Trophoblast cell (in vitro differentiated cells and primary cell): ENCODE results near the gene ARHGAP42.

Experiments
- DNase-seq, 2 donors: peaks; one replicate each; pipeline ENCODE4 v3.0.0-alpha.2; 2016
- H2AFZ ChIP-seq: 2 replicates; pipeline ENCODE4 v1.6.1; 2013; ENCODE audit warnings: low read length, moderate library complexity, mild to moderate bottlenecking; ENCODE audit not compliant: insufficient read depth, poor library complexity
- H2AK5ac ChIP-seq: 2 replicates; pipeline ENCODE4 v1.6.1; 2013; ENCODE audit warnings: mild to moderate bottlenecking, low read length
- H2BK120ac ChIP-seq: 2 replicates; pipeline ENCODE4 v1.6.1; 2013; ENCODE audit warnings: low read length, mild to moderate bottlenecking, moderate library complexity; ENCODE audit not compliant: insufficient read depth, poor library complexity
- H2BK12ac ChIP-seq: 2 replicates; pipeline ENCODE4 v1.6.1; 2013; ENCODE audit warnings: mild to moderate bottlenecking, low read length, moderate library complexity
- H2BK5ac ChIP-seq: 2 replicates; pipeline ENCODE4 v1.6.1; 2013; ENCODE audit warnings: low read length, low read depth, moderate library complexity, mild to moderate bottlenecking; ENCODE audit not compliant: poor library complexity
- H3K14ac ChIP-seq: 2 replicates; pipeline ENCODE4 v1.6.1; 2013; ENCODE audit warnings: mild to moderate bottlenecking, low read length
- H3K18ac ChIP-seq: 2 replicates; pipeline ENCODE4 v1.6.1; 2013; ENCODE audit warnings: mild to moderate bottlenecking, low read length
- H3K23ac ChIP-seq: 2 replicates; pipeline ENCODE4 v1.6.1; 2013; ENCODE audit warnings: low read length
- H3K27ac ChIP-seq: 2 replicates; pipeline ENCODE4 v1.5.1; 2013; ENCODE audit warnings: low read depth, mild to moderate bottlenecking, inconsistent platforms, low read length, moderate library complexity
- H3K27me3 ChIP-seq: 2 replicates; pipeline ENCODE4 v1.6.1; 2013; ENCODE audit warnings: inconsistent platforms, mild to moderate bottlenecking, low read length, moderate library complexity; ENCODE audit not compliant: insufficient read depth
- H3K36me3 ChIP-seq, 2 experiments: 1 replicate in 1 of 2; 2 replicates in 1 of 2; pipeline ENCODE4 v1.6.1; 2013; ENCODE audit warnings: low read length in 2 of 2, mild to moderate bottlenecking in 2 of 2, moderate library complexity in 1 of 2; ENCODE audit not compliant: insufficient read depth in 2 of 2, control insufficient read depth in 1 of 2
- H3K4ac ChIP-seq: 2 replicates; pipeline ENCODE4 v1.6.1; 2013; ENCODE audit warnings: low read depth, mild to moderate bottlenecking, low read length, moderate library complexity
- H3K4me1 ChIP-seq, 2 experiments: 1 replicate in 1 of 2; 2 replicates in 1 of 2; pipeline ENCODE4 v1.6.1; 2013; ENCODE audit warnings: low read length in 2 of 2, mild to moderate bottlenecking in 2 of 2, moderate library complexity in 1 of 2; ENCODE audit not compliant: insufficient read depth in 2 of 2, control insufficient read depth in 1 of 2
- H3K4me2 ChIP-seq: 2 replicates; pipeline ENCODE4 v1.6.1; 2013; ENCODE audit warnings: inconsistent platforms, mild to moderate bottlenecking, low read length, moderate library complexity
- H3K4me3 ChIP-seq: 2 replicates; pipeline ENCODE4 v1.5.1; 2013; ENCODE audit warnings: mild to moderate bottlenecking, low read depth, low read length, inconsistent platforms
- H3K79me1 ChIP-seq: one replicate; pipeline ENCODE4 v1.6.1; 2013; ENCODE audit warnings: low read length
- H3K79me2 ChIP-seq: 2 replicates; pipeline ENCODE4 v1.6.1; 2013; ENCODE audit warnings: low read length, mild to moderate bottlenecking; ENCODE audit not compliant: control insufficient read depth, insufficient read depth, poor library complexity
- H3K9ac ChIP-seq: 2 replicates; pipeline ENCODE4 v1.6.1; 2013; ENCODE audit warnings: mild to moderate bottlenecking, low read length
- H3K9me3 ChIP-seq: 2 replicates; pipeline ENCODE4 v1.6.1; 2013; ENCODE audit warnings: low read depth, mild to moderate bottlenecking, control low read depth, inconsistent platforms, low read length; ENCODE audit not compliant: insufficient read depth
- H4K12ac ChIP-seq: 2 replicates; pipeline ENCODE4 v1.6.1; 2013; ENCODE audit warnings: low read depth, mild to moderate bottlenecking, low read length, moderate library complexity
- H4K8ac ChIP-seq: 2 replicates; pipeline ENCODE4 v1.6.1; 2013; ENCODE audit warnings: low read depth, mild to moderate bottlenecking, low read length, moderate library complexity
- H4K91ac ChIP-seq: one replicate; pipeline ENCODE4 v1.6.1; 2013; ENCODE audit warnings: low read depth, mild to moderate bottlenecking, low read length, moderate library complexity
- WGBS: extraction: QIAGEN DNeasy Blood & Tissue Kit; methylation state at CpG from one replicate; pipeline ENCODE4 v1.1.7; 2013; ENCODE audit warnings: missing lambda C conversion rate; ENCODE audit not compliant: insufficient read length, insufficient coverage; ENCODE audit errors: extremely low coverage; 5-methylcytosine and 5-hydroxymethylcytosine counted together

Gene ARHGAP42

DNA sequence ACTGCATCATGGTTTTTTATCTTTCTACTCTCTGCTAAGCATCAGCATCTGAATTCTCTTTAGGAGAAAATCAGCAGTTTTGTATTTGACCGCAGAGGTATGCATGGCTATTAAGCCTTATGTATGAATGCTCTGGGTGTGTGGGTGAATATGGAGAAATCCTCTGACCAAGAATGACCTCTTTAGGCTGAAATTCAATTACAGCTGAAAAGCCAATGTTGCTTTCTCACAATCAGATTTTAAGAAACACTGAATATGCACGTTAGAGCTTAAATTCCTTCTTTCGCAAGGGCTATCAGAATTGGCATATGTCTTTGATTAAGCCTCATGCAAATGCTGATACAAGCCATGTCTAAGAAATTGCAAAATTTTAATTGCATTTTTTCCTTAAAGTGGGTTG is 43.2 kb downstream of the ARHGAP42 start:
- Histone ChIP-seq H3K27me3 (no peaks in the 10 kb centered on the region), H3K9ac (no peak overlapping the region), H3K27ac (no peak overlapping the region), H2BK120ac (no peak overlapping the region), H2AFZ (no peak overlapping the region), H3K4me2 (no peak overlapping the region), H3K4ac (no peak overlapping the region), H3K36me3 (peaks cover 0 to 2% of the 10 kb centered on the region in 2 experiments), H4K8ac (no peak overlapping the region), H3K18ac (no peak overlapping the region), H3K14ac (no peak overlapping the region), H4K12ac (no peak overlapping the region), H3K4me1 (no peaks in the 10 kb centered on the region), H3K79me2 (no peaks in the 10 kb centered on the region), H3K79me1 (no peaks in the 10 kb centered on the region), H3K23ac (no peak overlapping the region), H4K91ac (no peak overlapping the region), H3K9me3 (no peaks in the 10 kb centered on the region), H2BK12ac (no peak overlapping the region), H2AK5ac (no peak overlapping the region), H2BK5ac (no peak overlapping the region), H3K4me3 (no peak overlapping the region)
- WGBS = no CpG with 5 or more reads among the region's 3 CpGs
- DNase-seq = no peak

- no peak overlapping the region for H3K27ac ChIP-seq
- no peak overlapping the region for H4K8ac ChIP-seq
- no peak overlapping the region for H3K4me3 ChIP-seq
- H3K18ac ChIP-seq = no peak overlapping the region
- H3K14ac ChIP-seq = no peak overlapping the region
- no peak overlapping the region for H4K91ac ChIP-seq
- no peak overlapping the region for H2AFZ ChIP-seq
- H4K12ac ChIP-seq = no peak overlapping the region
- no peaks in the 10 kb centered on the region for H3K9me3 ChIP-seq
- H3K79me1 ChIP-seq = no peaks in the 10 kb centered on the region
- H3K23ac ChIP-seq = no peak overlapping the region
- no peak overlapping the region for H3K4me2 ChIP-seq
- WGBS = no CpG with 5 or more reads among the region's 1 CpG
- no peak overlapping the region for H2BK12ac ChIP-seq
- H3K9ac ChIP-seq = no peak overlapping the region
- no peak for DNase-seq
- H3K4me1 ChIP-seq = no peaks in the 10 kb centered on the region
- no peaks in the 10 kb centered on the region for H3K79me2 ChIP-seq
- no peak overlapping the region for H2BK5ac ChIP-seq
- H2AK5ac ChIP-seq = no peak overlapping the region
- H3K4ac ChIP-seq = no peak overlapping the region
- peaks cover 0 to 2% of the 10 kb centered on the region in 2 experiments for H3K36me3 ChIP-seq
- no peak overlapping the region for H2BK120ac ChIP-seq
- no peaks in the 10 kb centered on the region for H3K27me3 ChIP-seq
These were observed 44.4 kb downstream of the ARHGAP42 start for GRCh38 chr11:100731471-100731870.

GRCh38 chr11:100732949-100733348 is 45.9 kb downstream of the ARHGAP42 start:
- H2AFZ ChIP-seq = no peak overlapping the region
- no peak overlapping the region for H3K18ac ChIP-seq
- no peak for DNase-seq
- no peak overlapping the region for H3K9ac ChIP-seq
- H3K79me2 ChIP-seq = no peaks in the 10 kb centered on the region
- H3K4me1 ChIP-seq = no peaks in the 10 kb centered on the region
- no peaks in the 10 kb centered on the region for H3K9me3 ChIP-seq
- H3K23ac ChIP-seq = no peak overlapping the region
- H4K8ac ChIP-seq = no peak overlapping the region
- H3K36me3 ChIP-seq = peaks cover 0 to 2% of the 10 kb centered on the region in 2 experiments
- H3K4me3 ChIP-seq = no peak overlapping the region
- no peak overlapping the region for H3K14ac ChIP-seq
- no peak overlapping the region for H3K4ac ChIP-seq
- no peak overlapping the region for H2BK12ac ChIP-seq
- H2BK120ac ChIP-seq = no peak overlapping the region
- no peak overlapping the region for H2AK5ac ChIP-seq
- H4K12ac ChIP-seq = no peak overlapping the region
- H4K91ac ChIP-seq = no peak overlapping the region
- H3K27me3 ChIP-seq = no peaks in the 10 kb centered on the region
- H3K79me1 ChIP-seq = no peaks in the 10 kb centered on the region
- no peak overlapping the region for H2BK5ac ChIP-seq
- H3K4me2 ChIP-seq = no peak overlapping the region
- no peak overlapping the region for H3K27ac ChIP-seq

DNA sequence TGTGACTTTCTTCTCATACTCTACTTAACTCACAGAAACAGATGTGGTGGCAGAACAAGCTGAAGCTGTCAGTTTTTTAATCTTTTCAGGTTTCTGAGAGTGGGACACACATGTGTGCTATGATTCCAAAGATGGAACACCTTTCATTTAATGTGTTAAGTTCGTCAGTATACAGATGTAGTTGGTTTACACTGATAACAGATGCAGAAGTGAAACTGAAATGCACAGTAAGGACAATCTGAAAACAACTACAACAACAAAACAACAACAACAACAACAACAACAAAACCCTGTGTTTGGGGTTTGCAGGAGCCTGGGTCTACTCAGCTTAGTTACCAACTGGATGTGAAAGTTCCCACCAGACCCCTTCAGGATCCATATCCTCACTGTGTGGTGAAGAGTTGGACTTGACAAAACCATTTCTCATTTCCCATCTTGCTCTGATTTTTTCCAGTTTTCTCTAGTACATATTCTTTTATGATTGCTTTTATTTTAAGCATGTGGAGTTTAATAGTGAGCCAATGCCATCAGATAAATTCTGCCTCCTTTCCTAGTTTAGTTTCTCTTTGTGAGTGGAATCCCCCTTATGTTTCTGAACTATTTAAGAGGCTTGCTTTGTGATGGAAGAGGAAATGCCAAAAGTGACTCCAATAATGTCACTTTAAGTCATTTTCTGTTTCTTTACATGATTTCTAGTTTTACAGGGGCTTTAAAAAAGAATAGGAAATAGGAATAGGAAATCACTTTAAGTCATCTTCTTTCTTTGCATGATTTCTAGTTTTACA is 47.8 kb downstream of the ARHGAP42 start:
- Histone ChIP-seq H3K14ac (no peak overlapping the region), H3K79me1 (no peaks in the 10 kb centered on the region), H4K91ac (no peak overlapping the region), H2AK5ac (no peak overlapping the region), H3K9me3 (no peaks in the 10 kb centered on the region), H3K4me3 (no peak overlapping the region), H3K23ac (no peak overlapping the region), H3K79me2 (no peaks in the 10 kb centered on the region), H3K27ac (no peak overlapping the region), H2BK5ac (no peak overlapping the region), H2BK120ac (no peak overlapping the region), H4K8ac (no peak overlapping the region), H2BK12ac (no peak overlapping the region), H3K27me3 (no peaks in the 10 kb centered on the region), H3K18ac (no peak overlapping the region), H4K12ac (no peak overlapping the region), H3K4me2 (no peak overlapping the region), H3K4ac (no peak overlapping the region), H3K36me3 (no peaks in the 10 kb centered on the region), H3K9ac (no peak overlapping the region), H2AFZ (no peak overlapping the region), H3K4me1 (no peaks in the 10 kb centered on the region)
- DNase-seq = no peak
- WGBS = no CpG with 5 or more reads among the region's 1 CpG
